ENCODE data around the gene PSMD9.
"Not testable (repeated sequence)": the region's sequence is repeated elsewhere in the genome, so short reads cannot be mapped to it uniquely, and the experiment has no call there.

The PSMD9 gene

GRCh38 chr12:121926874-121927706, 38.5 kb downstream of the PSMD9 start:
- no peak for DNase-seq

DNA sequence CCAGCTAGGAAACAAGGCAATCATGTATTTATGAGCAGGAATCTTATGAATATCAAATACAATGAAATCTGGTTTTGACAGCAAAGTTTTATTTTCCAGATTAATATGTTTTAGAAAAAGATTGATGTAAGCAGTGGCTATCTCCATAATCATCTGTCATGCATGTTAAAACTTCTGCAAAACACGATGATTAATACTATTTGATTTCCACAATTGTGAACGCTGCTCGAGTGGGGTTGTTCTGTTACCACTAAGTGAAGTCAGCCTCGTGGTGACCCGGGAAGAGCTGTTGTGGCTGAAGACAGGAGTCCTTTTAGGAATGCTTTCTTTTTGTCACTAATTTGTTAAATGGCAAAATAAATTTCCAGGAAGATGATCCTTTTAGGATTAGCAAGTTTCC, 39.2 kb downstream of the PSMD9 start:
- DNase-seq: no peak

- DNase-seq: not testable (repeated sequence)
Observed at GRCh38 chr12:121929545-121929944, 41.0 kb downstream of the PSMD9 start.

DNA sequence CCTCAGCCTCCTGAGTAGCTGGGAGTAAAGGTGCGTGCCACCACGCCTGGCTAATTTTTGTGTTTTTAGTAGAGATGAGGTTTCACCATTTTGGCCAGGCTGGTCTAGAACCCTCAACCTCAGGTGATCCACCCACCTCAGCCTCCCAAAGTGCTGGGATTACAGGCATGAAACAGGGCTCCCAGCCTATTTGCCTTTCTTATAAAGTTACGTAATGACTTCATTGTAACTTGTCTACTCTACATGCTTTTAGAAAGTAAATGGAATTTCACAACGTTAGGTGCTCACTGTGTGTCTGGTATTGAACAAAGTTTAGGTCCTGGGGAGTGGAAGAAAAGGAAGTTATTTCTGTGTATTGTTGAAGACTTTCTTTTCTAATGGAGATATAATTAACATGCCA, 42.3 kb downstream of the PSMD9 start:
- DNase-seq: no peak

GRCh38 chr12:121932176-121932536, 43.6 kb downstream of the PSMD9 start:
- DNase-seq: no peak

GRCh38 chr12:121932914-121933521, 44.4 kb downstream of the PSMD9 start:
- no peak for DNase-seq

DNA sequence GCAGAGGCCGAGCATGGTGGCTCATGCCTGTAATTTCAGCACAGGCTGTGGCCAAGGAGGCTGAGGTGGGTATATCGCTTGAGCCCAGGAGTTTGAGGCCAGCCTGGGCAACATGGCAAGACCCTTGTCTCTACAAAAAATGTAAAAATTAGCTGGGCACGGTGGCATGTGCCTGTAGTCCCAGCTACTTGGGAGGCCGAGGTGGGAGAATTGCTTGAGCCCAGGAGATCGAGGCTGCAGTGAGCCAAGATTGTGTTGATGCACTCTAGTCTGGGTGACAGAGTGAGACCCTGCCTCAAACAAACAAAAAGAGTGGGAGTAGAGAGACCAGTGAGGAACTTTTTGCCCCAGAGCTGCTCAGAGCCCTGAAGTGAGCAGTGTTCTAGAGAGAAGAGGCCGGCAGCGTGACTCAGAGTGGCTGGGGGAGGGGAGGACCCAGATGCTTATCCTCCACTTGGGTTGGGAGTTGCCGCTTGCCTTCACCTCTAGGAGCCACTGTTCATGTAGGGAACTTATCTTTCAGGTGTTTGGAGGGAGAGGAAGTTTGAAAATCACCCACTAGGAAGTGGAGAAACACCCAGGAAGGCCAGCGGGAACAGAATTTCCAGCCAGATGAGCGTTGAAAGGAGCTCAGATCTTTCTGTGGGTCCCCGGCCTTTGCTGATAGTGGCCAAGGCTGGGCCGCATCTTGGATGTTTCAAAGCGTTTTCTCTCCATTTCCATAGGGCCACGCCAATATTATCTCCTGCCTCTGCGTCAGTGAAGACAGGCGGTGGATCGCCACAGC, 45.1 kb downstream of the PSMD9 start:
- DNase-seq: no peak

DNA sequence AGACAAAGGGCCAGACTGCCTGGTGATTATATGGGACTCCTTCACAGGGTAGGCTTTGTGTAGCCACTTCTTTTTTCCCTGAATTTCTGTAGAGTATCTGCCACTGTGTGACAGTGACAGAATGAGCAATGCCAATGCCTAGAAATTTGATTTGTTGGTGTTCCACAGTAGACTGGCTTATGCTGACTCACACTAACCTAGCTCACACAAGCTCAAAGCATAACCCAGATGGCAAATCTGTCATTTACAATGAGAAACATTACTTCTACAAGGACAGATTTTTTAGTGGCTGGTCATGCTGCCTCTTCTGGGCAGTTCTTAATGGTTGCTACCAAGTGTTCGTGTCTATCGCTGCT, 45.7 kb downstream of the PSMD9 start:
- DNase-seq: no peak

DNA sequence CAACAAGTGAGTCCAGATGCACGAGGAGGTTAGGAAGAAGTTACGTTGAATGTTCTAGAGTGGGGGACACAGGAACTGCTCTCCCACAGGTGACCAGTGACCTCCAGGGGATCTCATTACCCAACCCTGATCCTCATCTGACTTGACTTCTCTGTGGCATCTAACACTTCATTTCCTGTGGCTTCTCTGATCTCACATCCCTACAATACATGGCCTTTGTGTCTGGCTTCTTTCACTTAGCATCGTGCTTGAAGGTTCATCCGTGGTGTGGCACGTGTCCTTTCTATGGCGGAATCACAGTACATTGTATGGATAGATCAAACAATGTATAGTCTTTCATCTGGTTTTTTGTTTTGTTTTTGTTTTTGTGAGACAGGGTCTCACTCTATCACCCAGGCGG, 49.1 kb downstream of the PSMD9 start:
- no peak for DNase-seq

GRCh38 chr12:121939186-121939585, 50.6 kb downstream of the PSMD9 start:
- DNase-seq: no peak

DNA sequence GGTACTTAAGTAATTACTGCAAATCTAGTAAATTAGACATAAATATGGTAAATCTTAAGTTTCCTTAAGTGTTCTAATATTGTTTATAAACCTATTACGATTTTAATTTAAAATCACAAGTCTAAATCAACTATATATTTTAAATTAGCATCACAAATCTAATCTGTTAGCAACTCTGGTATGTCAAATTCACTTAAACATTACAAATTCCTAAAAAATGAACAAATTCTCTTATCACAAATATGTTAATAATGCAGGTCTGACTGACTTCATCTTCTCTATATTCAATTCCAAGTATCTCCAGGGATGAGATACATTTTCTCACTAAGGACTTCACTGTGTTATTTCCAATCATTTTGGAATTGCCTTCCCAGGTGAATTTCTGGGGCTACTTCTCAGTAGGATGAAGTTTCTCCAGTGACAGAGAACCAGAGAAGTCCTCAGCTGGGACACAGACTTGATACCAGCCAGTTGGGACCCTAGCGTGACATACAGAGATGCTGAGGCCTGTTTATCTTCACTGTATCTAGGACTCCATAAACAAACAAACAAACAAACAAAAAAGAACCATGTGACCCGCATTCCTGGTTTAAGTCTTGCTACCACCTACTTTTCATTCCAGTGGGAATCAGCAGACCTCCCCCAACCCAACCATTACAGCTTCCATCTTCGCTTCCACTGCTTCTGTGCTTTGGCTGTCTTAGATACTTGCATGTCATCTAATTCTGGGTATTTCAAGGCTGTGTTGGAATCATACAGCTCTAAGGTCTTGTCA, 51.6 kb downstream of the PSMD9 start:
- no peak for DNase-seq

DNA sequence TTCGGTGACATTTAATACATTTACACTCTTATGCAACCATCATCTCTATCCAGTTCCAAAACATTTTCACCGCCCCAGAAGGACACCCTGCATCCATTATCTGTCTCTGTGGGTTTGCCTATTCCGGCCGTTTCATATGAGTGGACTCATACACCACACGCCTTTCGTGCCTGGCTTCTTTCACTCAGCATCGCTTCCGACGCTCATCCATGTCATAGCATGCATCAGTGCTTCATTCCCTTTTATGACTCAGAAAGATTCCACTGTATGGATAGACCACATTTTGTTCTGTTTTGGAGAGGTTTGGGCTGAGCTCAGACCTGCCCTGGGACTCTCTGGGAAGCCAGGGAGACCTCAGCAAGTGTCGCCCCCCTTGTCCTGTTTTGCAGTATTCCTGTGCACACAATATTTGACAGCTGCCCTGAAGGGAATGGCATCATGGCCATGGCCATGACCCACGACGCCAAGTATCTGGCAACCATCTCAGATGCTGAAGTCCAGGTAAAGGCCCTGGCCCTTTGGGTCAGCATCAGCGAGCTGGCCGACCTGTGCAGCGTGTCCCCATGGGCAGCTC, 53.6 kb downstream of the PSMD9 start:
- DNase-seq: no peak

DNA sequence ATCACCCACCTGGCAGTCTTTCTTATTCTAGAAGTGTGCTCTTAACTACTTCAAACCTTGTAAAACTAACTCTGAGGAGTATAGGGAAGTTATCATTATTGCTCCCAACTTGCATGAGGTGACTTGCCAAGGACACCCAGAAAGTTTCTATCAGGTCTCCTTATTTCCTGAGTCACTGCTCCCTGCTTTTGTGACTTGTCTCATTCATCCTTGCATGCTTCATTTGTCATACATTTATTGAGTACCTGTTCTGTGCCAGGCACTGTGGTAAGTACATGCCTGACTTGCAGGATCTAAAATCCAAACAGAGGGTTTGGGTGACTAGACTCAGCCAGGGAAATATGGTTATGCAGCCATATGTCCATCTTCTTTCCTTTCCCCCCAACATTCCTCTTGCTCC, 55.3 kb downstream of the PSMD9 start:
- DNase-seq: no peak

- DNase-seq: no peak
Observed at GRCh38 chr12:121946313-121947025, 57.9 kb downstream of the PSMD9 start.

DNA sequence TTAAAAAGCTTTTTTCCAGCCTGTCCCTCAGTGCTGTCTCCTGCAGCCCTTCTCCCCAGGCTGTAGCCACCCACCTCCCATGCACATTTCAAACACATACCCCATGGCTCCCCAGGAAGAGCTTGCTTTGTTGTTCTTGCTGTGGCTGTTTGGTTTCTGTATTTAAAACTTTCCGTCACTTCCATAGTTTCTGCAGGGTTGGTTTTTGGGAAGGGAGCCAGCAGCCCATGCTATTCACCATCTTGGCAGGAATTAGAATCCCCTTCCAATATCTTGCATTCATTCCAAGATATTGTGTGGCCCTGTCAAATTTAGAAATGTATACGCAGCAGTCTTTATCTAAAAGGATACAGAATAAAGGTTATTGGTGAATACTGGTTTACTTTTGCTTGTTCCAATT, 59.4 kb downstream of the PSMD9 start:
- DNase-seq: no peak

GRCh38 chr12:121949648-121950397, 61.2 kb downstream of the PSMD9 start:
- no peak for DNase-seq

DNA sequence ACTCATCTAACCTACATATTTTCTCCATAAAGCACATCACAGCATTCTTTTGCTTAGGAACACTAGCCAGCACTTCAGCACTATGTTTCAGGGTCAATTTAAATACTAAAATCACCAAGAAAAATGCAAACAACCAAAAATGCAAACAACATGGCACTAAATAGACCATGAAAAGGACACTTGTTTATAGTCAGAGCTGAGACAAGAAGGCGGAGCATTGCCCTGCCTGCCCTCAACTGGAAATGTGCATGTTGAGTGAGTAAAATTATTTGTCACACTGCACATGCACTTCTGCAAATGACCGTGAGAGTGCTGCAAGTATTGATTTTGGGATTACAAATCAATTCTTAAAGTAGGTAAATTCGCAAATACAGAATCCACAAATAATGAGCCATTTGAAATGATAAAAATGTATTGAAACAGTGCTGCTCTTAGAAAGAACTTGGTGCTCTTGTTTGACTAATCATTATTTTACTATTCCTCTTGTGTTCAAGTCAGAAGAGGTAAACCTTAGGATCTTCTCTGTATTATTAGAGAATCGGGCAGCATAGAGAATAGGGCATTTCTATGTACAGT, 64.6 kb downstream of the PSMD9 start:
- DNase-seq: no peak

DNA sequence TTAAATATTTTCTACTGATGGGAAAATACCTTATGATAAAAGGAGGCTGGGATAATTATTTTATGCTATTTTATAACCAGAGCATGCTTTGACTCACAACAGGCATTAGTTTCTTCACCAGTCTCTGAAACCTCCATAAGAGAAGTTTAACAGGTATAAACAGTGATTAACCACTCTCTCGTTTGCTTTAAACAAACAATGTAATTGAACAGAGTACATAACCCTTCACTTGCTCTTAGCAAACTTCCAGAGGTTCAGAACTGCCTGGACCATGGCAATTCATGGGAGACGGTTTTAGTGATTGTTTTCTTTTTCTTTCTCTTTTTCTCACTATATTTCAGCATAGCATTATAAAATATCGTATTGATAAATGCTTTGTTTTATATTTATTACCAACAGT, 65.1 kb downstream of the PSMD9 start:
- no peak for DNase-seq

DNA sequence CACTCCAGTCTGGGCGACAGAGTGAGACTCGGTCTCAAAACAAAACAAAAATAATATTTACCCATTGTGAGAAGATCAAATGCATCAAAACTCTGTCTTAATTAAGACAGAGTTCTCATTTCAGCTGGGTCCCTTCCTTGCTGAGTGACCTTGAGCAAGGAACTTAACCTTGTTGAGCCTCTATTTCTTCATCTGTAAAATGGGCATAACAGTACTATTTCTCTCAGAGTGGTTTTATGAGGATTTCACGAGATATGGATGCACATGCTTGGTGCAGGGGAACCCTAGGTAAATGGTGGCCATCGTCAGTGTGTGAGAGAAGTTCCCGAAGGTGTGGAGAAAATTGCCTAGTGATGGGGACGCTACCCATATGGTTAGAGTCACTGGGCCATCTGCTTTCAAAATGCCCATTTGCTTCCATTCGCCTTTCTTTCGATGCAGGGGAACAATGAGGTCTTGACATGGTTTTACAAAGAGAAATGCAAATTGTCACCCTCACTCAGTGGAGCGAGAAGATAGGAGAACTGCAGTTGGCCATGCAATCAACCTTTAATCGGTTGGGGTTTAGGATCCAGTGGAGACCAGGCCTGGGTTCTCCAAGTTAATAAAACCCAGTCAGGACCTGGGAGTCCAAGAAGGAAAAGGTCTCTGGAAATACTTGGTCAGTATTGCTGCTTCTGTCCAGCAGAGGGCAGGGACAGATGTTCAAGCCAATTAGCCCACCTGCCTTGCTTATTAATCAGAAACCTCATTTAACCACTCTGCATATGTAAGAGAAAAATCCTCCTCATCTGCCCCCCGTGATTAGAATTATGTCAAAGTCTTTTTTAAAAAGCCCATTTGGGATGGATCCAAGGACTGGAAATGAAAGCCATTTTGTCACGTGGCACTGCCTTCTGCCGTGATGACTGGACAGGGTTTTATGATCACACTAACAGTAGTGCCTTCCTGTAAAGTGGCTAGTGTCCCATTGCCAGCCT, 67.0 kb downstream of the PSMD9 start:
- DNase-seq: no peak
